Tibial nerve (tissue), 3 donors: ENCODE measurements around the gene TMEM97.

Experiments
- CTCF ChIP-seq, 5 experiments: fragments of 200-600 bp in 3 of 5; fragments of 450-650 bp in 2 of 5; sonication (generic) in 3 of 5; IDR thresholded peaks; one replicate each; pipeline ENCODE4 v1.5.1; 2016 to 2019; ENCODE audit warnings: antibody characterized with exemption in 5 of 5, mild to moderate bottlenecking in 3 of 5, moderate library complexity in 2 of 5
- POLR2A ChIP-seq, 2 donors: fragments of 450-650 bp; IDR thresholded peaks; one replicate each; pipeline ENCODE4 v1.6.1; 2017; ENCODE audit warnings: antibody characterized with exemption in 2 of 2, mild to moderate bottlenecking in 2 of 2, moderate library complexity in 2 of 2

GRCh38 chr17:28370744-28371103, 51.7 kb downstream of the TMEM97 start:
- no peak for TF ChIP-seq CTCF (IDR thresholded peaks at IDR 0.05)
- no peak for TF ChIP-seq POLR2A (IDR thresholded peaks at IDR 0.05)
